Mesenchymal stem cell (in vitro differentiated cells and primary cell): ENCODE results near the gene SOHLH1.

Experiments
- DNase-seq: peaks from one replicate; pipeline ENCODE4 v3.0.0-alpha.2; 2013
- H2AFZ ChIP-seq: one replicate; pipeline ENCODE4 v1.6.1; 2013; ENCODE audit warnings: low read depth, mild to moderate bottlenecking, control low read depth, inconsistent platforms, low read length, moderate library complexity
- H2AK5ac ChIP-seq: 2 replicates; pipeline ENCODE4 v1.6.1; 2013; ENCODE audit warnings: low read length, moderate library complexity, mild to moderate bottlenecking, inconsistent platforms; ENCODE audit not compliant: severe bottlenecking
- H2BK120ac ChIP-seq: one replicate; pipeline ENCODE4 v1.6.1; 2013; ENCODE audit warnings: low read depth, mild to moderate bottlenecking, inconsistent platforms, low read length, moderate library complexity
- H2BK12ac ChIP-seq, 2 experiments: one replicate each; pipeline ENCODE4 v1.6.1; 2013; ENCODE audit warnings: inconsistent platforms in 2 of 2, low read length in 2 of 2, mild to moderate bottlenecking in 2 of 2, moderate library complexity in 2 of 2, control low read depth in 1 of 2
- H2BK15ac ChIP-seq: one replicate; pipeline ENCODE4 v1.6.1; 2013; ENCODE audit warnings: mild to moderate bottlenecking, low read depth, inconsistent platforms; ENCODE audit not compliant: poor library complexity, severe bottlenecking
- H2BK5ac ChIP-seq: 2 replicates; pipeline ENCODE4 v1.6.1; 2013; ENCODE audit warnings: low read depth, mild to moderate bottlenecking, low read length, control low read depth, inconsistent platforms; ENCODE audit not compliant: poor library complexity, severe bottlenecking
- H3K14ac ChIP-seq, 2 experiments: one replicate each; pipeline ENCODE4 v1.6.1; 2013; ENCODE audit warnings: inconsistent platforms in 2 of 2, low read length in 2 of 2, control low read depth in 1 of 2, mild to moderate bottlenecking in 1 of 2, moderate library complexity in 1 of 2
- H3K18ac ChIP-seq, 2 experiments: one replicate each; pipeline ENCODE4 v1.6.1; 2013; ENCODE audit warnings: inconsistent platforms in 2 of 2, low read length in 2 of 2, control low read depth in 1 of 2, low read depth in 1 of 2, mild to moderate bottlenecking in 1 of 2
- H3K23ac ChIP-seq, 2 experiments: one replicate each; pipeline ENCODE4 v1.6.1; 2013; ENCODE audit warnings: inconsistent platforms in 2 of 2, low read length in 2 of 2, mild to moderate bottlenecking in 2 of 2, moderate library complexity in 2 of 2, control low read depth in 1 of 2
- H3K27ac ChIP-seq: 2 replicates; pipeline ENCODE4 v1.5.1; 2013; ENCODE audit warnings: mild to moderate bottlenecking, moderate library complexity, low read length, control low read depth, inconsistent platforms; ENCODE audit not compliant: poor library complexity, severe bottlenecking
- H3K27me3 ChIP-seq, 2 experiments: 2 replicates each; pipeline versions ENCODE4 v1.6.1 to v1.7.0; 2013; ENCODE audit warnings: low read length in 2 of 2, mild to moderate bottlenecking in 2 of 2, moderate library complexity in 2 of 2, control low read depth in 1 of 2, inconsistent platforms in 1 of 2; ENCODE audit not compliant: control insufficient read depth in 1 of 2, insufficient read depth in 1 of 2
- H3K36me3 ChIP-seq, 2 experiments: 2 replicates each; pipeline versions ENCODE4 v1.6.1 to v1.7.0; 2013; ENCODE audit warnings: low read length in 2 of 2, control low read depth in 1 of 2, inconsistent platforms in 1 of 2, low read depth in 1 of 2, mild to moderate bottlenecking in 1 of 2; ENCODE audit not compliant: insufficient read depth in 2 of 2, control insufficient read depth in 1 of 2
- H3K4ac ChIP-seq, 2 experiments: one replicate each; pipeline ENCODE4 v1.6.1; 2013; ENCODE audit warnings: inconsistent platforms in 2 of 2, low read length in 2 of 2, mild to moderate bottlenecking in 2 of 2, moderate library complexity in 2 of 2, control low read depth in 1 of 2, low read depth in 1 of 2
- H3K4me1 ChIP-seq: 2 replicates; pipeline ENCODE4 v1.6.1; 2013; ENCODE audit warnings: low read depth, low read length, control low read depth; ENCODE audit not compliant: control insufficient read depth, insufficient read depth
- H3K4me2 ChIP-seq: 2 replicates; pipeline ENCODE4 v1.6.1; 2013; ENCODE audit warnings: low read length, mild to moderate bottlenecking, inconsistent platforms; ENCODE audit not compliant: poor library complexity, severe bottlenecking
- H3K4me3 ChIP-seq, 2 experiments: 2 replicates each; pipeline versions ENCODE4 v1.5.1 to v1.7.0; 2013; ENCODE audit warnings: low read length in 2 of 2, mild to moderate bottlenecking in 2 of 2, control low read depth in 1 of 2, low read depth in 1 of 2; ENCODE audit not compliant: insufficient read depth in 1 of 2
- H3K79me1 ChIP-seq: replicated peaks from 2 replicates; pipeline ENCODE4 v1.6.1; 2013; ENCODE audit warnings: mild to moderate bottlenecking, control low read depth, low read length, inconsistent platforms; ENCODE audit not compliant: poor library complexity, severe bottlenecking
- H3K9ac ChIP-seq: 2 replicates; pipeline ENCODE4 v1.7.0; 2013; ENCODE audit warnings: mild to moderate bottlenecking, low read length, moderate library complexity
- H3K9me3 ChIP-seq: 2 replicates; pipeline ENCODE4 v1.7.0; 2013; ENCODE audit warnings: mild to moderate bottlenecking, low read length; ENCODE audit not compliant: control insufficient read depth
- H4K8ac ChIP-seq: one replicate; pipeline ENCODE4 v1.6.1; 2013; ENCODE audit warnings: inconsistent platforms, mild to moderate bottlenecking, low read length, moderate library complexity
- H4K91ac ChIP-seq: one replicate; pipeline ENCODE4 v1.6.1; 2013; ENCODE audit warnings: mild to moderate bottlenecking, low read length, inconsistent platforms
- WGBS: methylation state at CpG from one replicate; pipeline ENCODE4 v1.1.7; 2013; ENCODE audit warnings: mixed read lengths; 5-methylcytosine and 5-hydroxymethylcytosine counted together

Gene SOHLH1

DNA sequence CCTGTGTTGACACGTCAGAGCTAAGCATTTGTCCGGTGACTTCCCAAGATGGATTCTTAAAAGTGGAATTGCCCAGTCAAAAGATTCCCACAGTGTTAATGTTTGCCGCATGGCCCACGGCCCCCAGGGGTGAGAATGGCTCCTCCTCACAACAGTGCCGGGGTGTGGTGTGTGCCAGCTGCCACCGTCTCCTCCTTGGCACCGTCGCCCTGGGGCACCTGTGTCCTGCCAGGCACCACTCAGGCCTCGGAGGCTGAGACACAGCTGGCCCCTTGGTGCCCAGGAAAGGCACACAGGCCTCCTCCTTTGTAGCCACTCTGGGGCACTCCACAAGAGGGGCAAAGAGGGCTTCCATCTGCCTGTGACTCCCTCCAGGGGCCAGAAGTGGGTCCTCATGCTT lies 7.0 kb upstream of the SOHLH1 start:
- Histone ChIP-seq H3K23ac (no peak overlapping the region), H3K4me1 (peaks cover 9% of the 10 kb centered on the region), H3K79me1 (no peaks in the 10 kb centered on the region), H3K27ac (no peak overlapping the region), H4K8ac (no peak overlapping the region), H2AFZ (no peak overlapping the region), H2BK5ac (no peak overlapping the region), H3K9me3 (no peaks in the 10 kb centered on the region), H3K14ac (no peak overlapping the region), H2BK12ac (no peak overlapping the region), H3K27me3 (peaks cover 12 to 65% of the 10 kb centered on the region in 2 experiments), H2BK120ac (no peak overlapping the region), H3K18ac (no peak overlapping the region), H2AK5ac (no peak overlapping the region), H3K4me3 (no peak overlapping the region), H4K91ac (no peak overlapping the region), H2BK15ac (no peak overlapping the region), H3K4me2 (no peak overlapping the region), H3K9ac (no peak overlapping the region), H3K4ac (no peak overlapping the region), H3K36me3 (no peaks in the 10 kb centered on the region)
- DNase-seq: no peak
- 86% methylated on average over 9 of the region's 9 CpGs for WGBS

DNA sequence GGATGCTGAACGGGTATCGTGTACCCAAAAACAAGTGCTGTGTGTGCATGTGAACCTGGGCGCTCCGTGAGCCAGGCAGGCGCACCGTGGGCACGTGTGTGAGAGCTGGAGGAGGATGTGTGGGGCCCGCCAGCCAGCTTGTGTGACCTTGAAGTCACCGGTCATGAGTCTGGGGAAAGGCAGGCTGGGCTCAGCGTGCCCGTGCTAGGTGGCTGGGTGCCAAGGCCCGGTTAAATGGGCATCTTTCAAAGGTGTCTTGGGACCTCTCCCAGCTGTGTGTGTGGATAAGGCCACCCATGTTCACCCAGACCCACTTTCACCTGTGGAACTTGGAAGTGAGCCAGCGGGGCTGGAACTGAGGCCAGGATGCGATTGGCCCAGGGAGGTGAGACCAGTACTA lies 6.1 kb upstream of the SOHLH1 start:
- Histone ChIP-seq H3K4me1 (peaks cover 9% of the 10 kb centered on the region), H3K23ac (no peak overlapping the region), H2BK12ac (no peak overlapping the region), H3K4ac (no peak overlapping the region), H3K36me3 (no peaks in the 10 kb centered on the region), H2AFZ (no peak overlapping the region), H2BK120ac (no peak overlapping the region), H2BK5ac (no peak overlapping the region), H3K14ac (no peak overlapping the region), H2BK15ac (no peak overlapping the region), H3K9ac (no peak overlapping the region), H3K4me2 (no peak overlapping the region), H3K79me1 (no peaks in the 10 kb centered on the region), H2AK5ac (no peak overlapping the region), H3K9me3 (no peaks in the 10 kb centered on the region), H3K27ac (no peak overlapping the region), H3K18ac (no peak overlapping the region), H3K4me3 (no peak overlapping the region), H4K91ac (no peak overlapping the region), H4K8ac (no peak overlapping the region), H3K27me3 (peaks cover 15 to 73% of the 10 kb centered on the region in 2 experiments)
- 89% methylated on average over 14 of the region's 14 CpGs for WGBS
- no peak for DNase-seq

DNA sequence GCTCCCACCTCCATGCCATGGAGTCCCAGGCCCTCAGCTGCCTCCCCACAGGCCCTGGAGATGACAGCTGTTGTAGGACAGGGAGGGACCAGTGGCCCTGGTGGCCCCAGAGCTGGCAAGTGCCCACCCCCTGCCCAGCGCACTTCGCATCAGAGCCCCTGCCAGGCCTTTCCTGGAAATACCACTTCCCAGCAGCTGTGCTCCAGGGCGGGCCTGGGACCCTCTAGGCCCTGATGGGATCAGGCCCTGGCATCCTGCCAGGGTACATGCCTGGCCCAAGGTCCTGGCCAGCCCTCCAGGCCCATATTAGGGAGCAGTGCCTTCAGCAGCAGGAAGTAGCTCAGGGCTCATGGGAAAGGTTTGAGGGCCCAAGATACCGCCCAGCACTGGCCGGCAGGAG lies 5.2 kb upstream of the SOHLH1 start:
- Histone ChIP-seq H2AFZ (no peak overlapping the region), H3K9ac (no peak overlapping the region), H3K4me1 (peaks cover 9% of the 10 kb centered on the region), H3K4me2 (no peak overlapping the region), H2BK5ac (no peak overlapping the region), H2BK12ac (no peak overlapping the region), H3K4me3 (no peak overlapping the region), H3K27ac (no peak overlapping the region), H2BK120ac (no peak overlapping the region), H3K23ac (no peak overlapping the region), H4K91ac (no peak overlapping the region), H4K8ac (no peak overlapping the region), H3K27me3 (peaks cover 15 to 73% of the 10 kb centered on the region in 2 experiments), H3K79me1 (no peaks in the 10 kb centered on the region), H2AK5ac (no peak overlapping the region), H3K14ac (no peak overlapping the region), H3K4ac (no peak overlapping the region), H3K9me3 (no peaks in the 10 kb centered on the region), H2BK15ac (no peak overlapping the region), H3K18ac (no peak overlapping the region), H3K36me3 (no peaks in the 10 kb centered on the region)
- WGBS: 82% methylated on average over 5 of the region's 5 CpGs
- DNase-seq: no peak

DNA sequence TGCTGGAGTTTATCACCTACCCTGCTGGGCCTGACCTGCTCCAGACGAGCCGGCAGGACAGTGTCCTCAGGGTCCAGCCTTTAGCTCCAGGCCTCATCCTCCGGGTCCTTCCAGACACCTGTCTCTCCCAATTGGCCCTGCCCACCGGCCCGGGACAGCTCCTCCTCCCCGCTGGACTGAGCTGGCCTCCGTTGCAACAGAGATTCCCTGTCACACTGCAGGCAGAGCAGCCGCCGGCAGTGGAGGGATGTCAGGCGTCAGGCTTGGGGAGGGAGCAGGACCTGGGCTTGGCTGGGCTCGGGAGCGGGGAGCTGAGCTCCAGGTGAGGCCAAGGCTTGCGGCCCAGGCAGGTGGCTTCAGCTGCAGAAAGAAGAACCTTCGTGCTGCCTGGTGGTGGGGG lies 4.4 kb upstream of the SOHLH1 start:
- Histone ChIP-seq H3K4me3 (no peak overlapping the region), H3K4me2 (no peak overlapping the region), H3K4me1 (peaks cover 9% of the 10 kb centered on the region), H3K9ac (no peak overlapping the region), H3K27ac (no peak overlapping the region), H2AK5ac (no peak overlapping the region), H3K79me1 (no peaks in the 10 kb centered on the region), H3K4ac (no peak overlapping the region), H3K27me3 (peaks cover 15 to 66% of the 10 kb centered on the region in 2 experiments), H2BK5ac (no peak overlapping the region), H3K9me3 (no peaks in the 10 kb centered on the region), H4K8ac (no peak overlapping the region), H4K91ac (no peak overlapping the region), H2AFZ (no peak overlapping the region), H2BK15ac (no peak overlapping the region), H3K36me3 (no peaks in the 10 kb centered on the region), H3K23ac (no peak overlapping the region), H3K18ac (no peak overlapping the region), H3K14ac (no peak overlapping the region), H2BK120ac (no peak overlapping the region), H2BK12ac (no peak overlapping the region)
- no peak for DNase-seq
- WGBS: 36% methylated on average over 14 of the region's 14 CpGs
